Endothelial cell of umbilical vein (primary cell): ENCODE results near the gene ADORA2A. TPM values are rescaled to one million over a fixed set of nuclear protein-coding genes. Genes with fewer than 3 reads are reported as not detected.

ENCODE experiments used
- BruUV-seq: library from RNA; stranded (reverse); fragments of 400-500 nt; replicated peaks from 2 replicates; lab custom pipeline; 2021; lab: Mats Ljungman, UMichigan
- CTCF ChIA-PET: fragments of 300-600, 350-600 bp; sonication (Branson Sonifier 250); formaldehyde crosslinking; loops from one replicate; lab custom pipeline; 2021; ENCODE audit warnings: antibody characterized with exemption, inconsistent platforms; lab: Charles Lee
- POLR2A ChIA-PET: fragments of 300-600, 350-600 bp; sonication (Branson Sonifier 250); formaldehyde crosslinking; loops from one replicate; lab custom pipeline; 2021; ENCODE audit warnings: antibody characterized with exemption, inconsistent platforms; lab: Charles Lee
- DNase-seq: peaks from one replicate; pipeline ENCODE4 v3.0.0-alpha.2; 2011; ENCODE audit warnings: low read depth, low spot score
- FAIRE-seq: peaks from 2 replicates; lab custom pipeline; 2011; peaks lifted over from hg19 to GRCh38; lab: Jason Lieb, UNC
- H2AFZ ChIP-seq: 2 replicates; pipeline ENCODE4 v1.6.0; 2012; ENCODE audit warnings: low read depth, low read length, control low read depth, inconsistent platforms
- H3K27ac ChIP-seq: 2 replicates; pipeline ENCODE4 v1.5.1; 2011; ENCODE audit warnings: low read depth, mild to moderate bottlenecking, control low read depth, low read length, moderate library complexity; ENCODE audit not compliant: insufficient read depth
- H3K27me3 ChIP-seq, 2 experiments: 2 replicates each; pipeline versions ENCODE4 v1.6.0 to v1.6.1; 2011; ENCODE audit warnings: low read length in 2 of 2, mixed read lengths in 1 of 2; ENCODE audit not compliant: control insufficient read depth in 2 of 2, insufficient read depth in 2 of 2
- H3K36me3 ChIP-seq, 2 experiments: 2 replicates in 1 of 2; 3 replicates in 1 of 2; pipeline ENCODE4 v1.5.1; 2011; ENCODE audit warnings: low read length in 2 of 2, mild to moderate bottlenecking in 1 of 2, moderate library complexity in 1 of 2; ENCODE audit not compliant: control insufficient read depth in 2 of 2, insufficient read depth in 2 of 2; ENCODE audit errors: extremely low read depth in 1 of 2
- H3K4me1 ChIP-seq: 3 replicates; pipeline ENCODE4 v1.5.1; 2011; ENCODE audit warnings: mild to moderate bottlenecking, low read length; ENCODE audit not compliant: control insufficient read depth, insufficient read depth; ENCODE audit errors: extremely low read depth
- H3K4me2 ChIP-seq: 2 replicates; pipeline ENCODE4 v1.6.1; 2011; ENCODE audit warnings: low read length, control low read depth, mixed read lengths; ENCODE audit not compliant: insufficient read depth
- H3K4me3 ChIP-seq, 3 experiments: fragments of 200-600 bp in 1 of 3; sonication (generic), shearing (Covaris generic) in 1 of 3; replicated peaks in 1 of 3; 2 replicates each; pipeline ENCODE4 v1.5.1; 2011 to 2016; ENCODE audit warnings: control low read depth in 3 of 3, low read length in 3 of 3, mild to moderate bottlenecking in 2 of 3, inconsistent platforms in 1 of 3, low read depth in 1 of 3, moderate library complexity in 1 of 3; ENCODE audit not compliant: insufficient read depth in 1 of 3
- H3K79me2 ChIP-seq: 2 replicates; pipeline ENCODE4 v1.6.0; 2012; ENCODE audit warnings: low read length, inconsistent platforms; ENCODE audit not compliant: control insufficient read depth, insufficient read depth
- H3K9ac ChIP-seq: replicated peaks from 2 replicates; pipeline ENCODE3; 2011; ENCODE audit warnings: low read length, control low read depth; ENCODE audit not compliant: insufficient read depth; ENCODE audit errors: extremely low read depth
- H3K9me1 ChIP-seq: replicated peaks from 3 replicates; pipeline ENCODE4 v1.6.0; 2011; ENCODE audit warnings: mild to moderate bottlenecking, low read length; ENCODE audit not compliant: control insufficient read depth, insufficient read depth; ENCODE audit errors: extremely low read depth
- H3K9me3 ChIP-seq: replicated peaks from 2 replicates; pipeline ENCODE4 v1.5.1; 2012; ENCODE audit warnings: low read length, inconsistent platforms; ENCODE audit not compliant: control insufficient read depth, insufficient read depth
- H4K20me1 ChIP-seq: replicated peaks from 2 replicates; pipeline ENCODE3; 2011; ENCODE audit warnings: mild to moderate bottlenecking, low read length; ENCODE audit not compliant: control insufficient read depth, insufficient read depth; ENCODE audit errors: extremely low read depth
- EZH2 ChIP-seq: IDR thresholded peaks from 2 replicates; pipeline ENCODE4 v1.6.1; 2012; ENCODE audit warnings: borderline replicate concordance, low read depth, mild to moderate bottlenecking, moderate library complexity, low read length, inconsistent platforms; ENCODE audit not compliant: severe bottlenecking
- FOS ChIP-seq: IDR thresholded peaks from 2 replicates; pipeline ENCODE4 v1.6.1; 2011; ENCODE audit warnings: mild to moderate bottlenecking, low read length, moderate library complexity, borderline replicate concordance; ENCODE audit not compliant: insufficient read depth
- JUN ChIP-seq: IDR thresholded peaks from 2 replicates; pipeline ENCODE4 v1.6.1; 2011; ENCODE audit warnings: borderline replicate concordance, low read depth; ENCODE audit not compliant: insufficient read length, insufficient read depth
- MYC ChIP-seq: IDR thresholded peaks from one replicate; pipeline ENCODE4 v1.6.1; 2011; ENCODE audit warnings: mild to moderate bottlenecking, low read depth, low read length
- POLR2A ChIP-seq: IDR thresholded peaks from 2 replicates; pipeline ENCODE4 v1.6.1; 2012; ENCODE audit warnings: low read depth, mild to moderate bottlenecking, control low read depth, low read length
- POLR2AphosphoS5 ChIP-seq: IDR thresholded peaks from 2 replicates; pipeline ENCODE4 v1.6.1; 2012; ENCODE audit warnings: low read depth, mild to moderate bottlenecking, control low read depth, low read length, moderate library complexity; ENCODE audit not compliant: insufficient read depth
- dilution Hi-C: fragments of 300-500 bp; cut with MboI; formaldehyde crosslinking; loops from one replicate; pipeline ENCODE4 v1.15.0; 2019; ENCODE audit warnings: low sequenced_read_pairs; ENCODE audit not compliant: extremely low pct_ligation_motif_present
- intact Hi-C: fragments of 100-400 bp; cut with micrococcal nuclease; formaldehyde crosslinking; loops from one replicate; pipeline ENCODE4 v1.10.0; 2022
- polyA plus RNA-seq, 4 experiments: library from polyadenylated mRNA; depleted of rRNA in 3 of 4; stranded (reverse) in 3 of 4; unstranded in 1 of 4; fragments of >200 nt; gene quantifications; 2 replicates each; pipeline versions ENCODE4 v1.2.1 to v1.2.3, GENCODE V29; 2011 to 2012; ENCODE audit warnings: missing spikeins in 1 of 4
- total RNA-seq: library from RNA; stranded (reverse); gene quantifications from 2 replicates; pipeline ENCODE4 v1.2.3, GENCODE V29; 2021
- TF ChIP-seq, protein P1 (sequence below), 2 donors: IDR thresholded peaks; 1 replicate in 1 of 2; 2 replicates in 1 of 2; pipeline ENCODE4 v1.5.1; 2011; ENCODE audit warnings: low read length in 2 of 2, mild to moderate bottlenecking in 2 of 2, moderate library complexity in 2 of 2, control low read depth in 1 of 2, inconsistent platforms in 1 of 2, low read depth in 1 of 2; ENCODE audit not compliant: insufficient read depth in 1 of 2; ENCODE audit errors: extremely low read depth in 1 of 2
- TF ChIP-seq, protein P2 (sequence below): IDR thresholded peaks from 2 replicates; pipeline ENCODE4 v1.6.1; 2011; ENCODE audit not compliant: insufficient read depth, insufficient read length

Gene ADORA2A
- total and polyA plus RNA-seq, 2 donors (not counting 3 experiments of a cell fraction or from before 2014, with no cell fraction given) = 20.0 to 33.1 TPM

DNA sequence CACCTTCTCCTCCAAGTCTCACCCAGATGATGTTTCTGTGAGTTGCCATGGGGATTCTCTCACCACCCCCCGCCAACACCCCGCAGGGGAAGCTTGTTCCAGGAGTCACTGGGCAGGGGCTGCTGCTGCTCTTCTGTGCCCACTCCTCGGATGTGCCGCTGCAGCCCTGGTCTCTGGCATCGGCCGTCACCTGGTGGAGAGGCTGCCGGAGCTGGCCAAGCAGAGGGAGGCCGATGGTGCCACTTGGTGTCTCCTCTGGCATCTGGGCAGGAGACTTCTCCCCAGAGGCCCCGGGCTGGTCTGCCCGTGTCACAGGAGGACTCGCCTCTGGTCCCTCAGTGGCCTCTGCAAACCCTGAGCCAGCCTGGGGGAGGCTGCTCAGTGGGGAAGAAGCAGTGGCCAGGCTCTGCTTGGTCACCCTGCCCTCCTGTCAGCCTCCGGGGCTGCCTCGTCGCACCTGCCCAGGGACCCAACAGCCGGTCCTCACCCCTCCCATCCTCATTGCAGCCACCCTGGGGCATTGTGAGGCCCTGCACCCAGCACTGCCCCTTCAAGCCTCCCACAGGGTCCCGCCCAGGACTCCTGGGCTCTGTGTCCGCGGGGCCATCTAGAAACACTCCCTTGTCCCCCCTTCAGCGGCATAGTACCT, 424 bp upstream of the ADORA2A start:
- Histone ChIP-seq H3K9me1 (no peaks in the 10 kb centered on the region), H3K27me3 (no peaks in the 10 kb centered on the region), H3K4me3 (no peak overlapping the region), H3K4me2 (no peak overlapping the region), H3K9me3 (no peaks in the 10 kb centered on the region), H3K9ac (no peak overlapping the region), H3K79me2 (no peaks in the 10 kb centered on the region), H3K27ac (no peak overlapping the region), H4K20me1 (no peaks in the 10 kb centered on the region), H3K36me3 (peaks cover 0 to 2% of the 10 kb centered on the region in 2 experiments), H2AFZ (no peak overlapping the region), H3K4me1 (peaks cover 13% of the 10 kb centered on the region)
- FAIRE-seq (no peak), DNase-seq (no peak)
- no TSS peak for BruUV-seq
- TF ChIP-seq MYC = no peak
- TF ChIP-seq POLR2AphosphoS5 = no peak
- no peak for TF ChIP-seq FOS
- no peak for TF ChIP-seq POLR2A
- TF ChIP-seq JUN = no peak
- TF ChIP-seq, protein P1, sequence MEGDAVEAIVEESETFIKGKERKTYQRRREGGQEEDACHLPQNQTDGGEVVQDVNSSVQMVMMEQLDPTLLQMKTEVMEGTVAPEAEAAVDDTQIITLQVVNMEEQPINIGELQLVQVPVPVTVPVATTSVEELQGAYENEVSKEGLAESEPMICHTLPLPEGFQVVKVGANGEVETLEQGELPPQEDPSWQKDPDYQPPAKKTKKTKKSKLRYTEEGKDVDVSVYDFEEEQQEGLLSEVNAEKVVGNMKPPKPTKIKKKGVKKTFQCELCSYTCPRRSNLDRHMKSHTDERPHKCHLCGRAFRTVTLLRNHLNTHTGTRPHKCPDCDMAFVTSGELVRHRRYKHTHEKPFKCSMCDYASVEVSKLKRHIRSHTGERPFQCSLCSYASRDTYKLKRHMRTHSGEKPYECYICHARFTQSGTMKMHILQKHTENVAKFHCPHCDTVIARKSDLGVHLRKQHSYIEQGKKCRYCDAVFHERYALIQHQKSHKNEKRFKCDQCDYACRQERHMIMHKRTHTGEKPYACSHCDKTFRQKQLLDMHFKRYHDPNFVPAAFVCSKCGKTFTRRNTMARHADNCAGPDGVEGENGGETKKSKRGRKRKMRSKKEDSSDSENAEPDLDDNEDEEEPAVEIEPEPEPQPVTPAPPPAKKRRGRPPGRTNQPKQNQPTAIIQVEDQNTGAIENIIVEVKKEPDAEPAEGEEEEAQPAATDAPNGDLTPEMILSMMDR (IDR thresholded peaks at IDR 0.05; ENCODE audit: extremely low read depth in 1 of 2, insufficient read depth in 1 of 2, low read depth in 1 of 2, low read length in 2 of 2) = no peak
- no peak for TF ChIP-seq EZH2
- TF ChIP-seq, protein P2, sequence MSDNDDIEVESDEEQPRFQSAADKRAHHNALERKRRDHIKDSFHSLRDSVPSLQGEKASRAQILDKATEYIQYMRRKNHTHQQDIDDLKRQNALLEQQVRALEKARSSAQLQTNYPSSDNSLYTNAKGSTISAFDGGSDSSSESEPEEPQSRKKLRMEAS = no peak
- intact Hi-C loops = loop anchor here (5.0 kb wide), 1 partner anchor 40 kb away; no protein-coding TSS in a partner anchor
- ChIA-PET POLR2A (interaction anchor here (0.5 kb wide), 1 partner anchor 50 kb away, joined by 4 read pairs; no protein-coding TSS in a partner anchor), CTCF (interaction anchor here (0.7 to 7.7 kb wide), 5 partner anchors 29 to 80 kb away, joined by 3 to 64 read pairs (median 3); no protein-coding TSS in a partner anchor)
- dilution Hi-C loops = no loop called here
